DOHH2 (cell line): ENCODE results near the gene INPP4B.

ENCODE experiments used
- EZH2phosphoT487 ChIP-seq: fragments of 200-600 bp; sonication (generic); IDR thresholded peaks from 2 replicates; pipeline ENCODE4 v1.6.1; 2017; ENCODE audit warnings: borderline replicate concordance, mild to moderate bottlenecking, antibody characterized with exemption, low read length, moderate library complexity, mixed read lengths
- TF ChIP-seq, protein P1 (sequence below): fragments of 200-600 bp; sonication (generic); IDR thresholded peaks from one replicate; pipeline ENCODE4 v1.5.1; 2014; ENCODE audit warnings: antibody characterized with exemption, mild to moderate bottlenecking, low read depth, low read length; ENCODE audit not compliant: poor library complexity, severe bottlenecking

- TF ChIP-seq, protein P1, sequence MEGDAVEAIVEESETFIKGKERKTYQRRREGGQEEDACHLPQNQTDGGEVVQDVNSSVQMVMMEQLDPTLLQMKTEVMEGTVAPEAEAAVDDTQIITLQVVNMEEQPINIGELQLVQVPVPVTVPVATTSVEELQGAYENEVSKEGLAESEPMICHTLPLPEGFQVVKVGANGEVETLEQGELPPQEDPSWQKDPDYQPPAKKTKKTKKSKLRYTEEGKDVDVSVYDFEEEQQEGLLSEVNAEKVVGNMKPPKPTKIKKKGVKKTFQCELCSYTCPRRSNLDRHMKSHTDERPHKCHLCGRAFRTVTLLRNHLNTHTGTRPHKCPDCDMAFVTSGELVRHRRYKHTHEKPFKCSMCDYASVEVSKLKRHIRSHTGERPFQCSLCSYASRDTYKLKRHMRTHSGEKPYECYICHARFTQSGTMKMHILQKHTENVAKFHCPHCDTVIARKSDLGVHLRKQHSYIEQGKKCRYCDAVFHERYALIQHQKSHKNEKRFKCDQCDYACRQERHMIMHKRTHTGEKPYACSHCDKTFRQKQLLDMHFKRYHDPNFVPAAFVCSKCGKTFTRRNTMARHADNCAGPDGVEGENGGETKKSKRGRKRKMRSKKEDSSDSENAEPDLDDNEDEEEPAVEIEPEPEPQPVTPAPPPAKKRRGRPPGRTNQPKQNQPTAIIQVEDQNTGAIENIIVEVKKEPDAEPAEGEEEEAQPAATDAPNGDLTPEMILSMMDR = no peak
- no peak for TF ChIP-seq EZH2phosphoT487
Observed at GRCh38 chr4:142686081-142686480, 160.0 kb downstream of the INPP4B start.
